NCI-H146 treated with DMSO at 0.1 percent for 48 hours (cell line): ENCODE results near the gene RNF26.
"Not testable (repeated sequence)": the region's sequence is repeated elsewhere in the genome, so short reads cannot be mapped to it uniquely, and the experiment has no call there.

Experiments
- DNase-seq: peaks from one replicate; lab custom pipeline; 2025; ENCODE audit not compliant: unreplicated experiment; lab: John Stamatoyannopoulos, UW

The RNF26 gene

GRCh38 chr11:119381181-119381988, 47.1 kb downstream of the RNF26 start, which contains the start of gene USP2:
USP2 (minus strand) TSS chr11:119381690; CDS start chr11:119373480, 8,210 bp downstream.
- DNase-seq, result peak; percentile 94

- DNase-seq, result no peak
Observed at GRCh38 chr11:119382101-119382500, 47.8 kb downstream of the RNF26 start.

GRCh38 chr11:119382513-119382912, 48.2 kb downstream of the RNF26 start:
- DNase-seq, result not testable (repeated sequence)

GRCh38 chr11:119384332-119384731, 50.0 kb downstream of the RNF26 start:
- DNase-seq, result no peak
